AG04450 (cell line): ENCODE results near the gene ORAI2. TPM values are rescaled to one million over a fixed set of nuclear protein-coding genes. Genes with fewer than 3 reads are reported as not detected.

Source experiments
- CTCF ChIA-PET: fragments of 300-600, 350-600 bp; formaldehyde crosslinking; extraction: SDS; loops from one replicate; lab custom pipeline; 2022; ENCODE audit warnings: antibody characterized with exemption, inconsistent platforms; lab: Charles Lee
- POLR2A ChIA-PET: fragments of 350-600 bp; formaldehyde crosslinking; extraction: SDS; loops from one replicate; lab custom pipeline; 2021; ENCODE audit warnings: antibody characterized with exemption, inconsistent platforms; lab: Yijun Ruan, JAX
- DNase-seq: peaks from one replicate; pipeline ENCODE4 v3.0.0-alpha.2; 2011; ENCODE audit warnings: low read depth, low spot score
- H3K27ac ChIP-seq: one replicate; pipeline ENCODE4 v1.5.1; 2012; ENCODE audit warnings: low read depth, low read length, control low read depth
- H3K27me3 ChIP-seq: one replicate; pipeline ENCODE4 v1.6.0; 2012; ENCODE audit warnings: low read length; ENCODE audit not compliant: control insufficient read depth, insufficient read depth
- H3K4me3 ChIP-seq: 2 replicates; pipeline ENCODE4 v1.5.1; 2011; ENCODE audit warnings: mild to moderate bottlenecking, low read depth, low read length, control low read depth
- H3K9me3 ChIP-seq: 2 replicates; pipeline ENCODE4 v1.5.1; 2012; ENCODE audit warnings: low read length; ENCODE audit not compliant: control insufficient read depth, insufficient read depth
- CTCF ChIP-seq: IDR thresholded peaks from 2 replicates; pipeline ENCODE4 v1.5.1; 2011; ENCODE audit warnings: low read depth, low read length, control low read depth, inconsistent platforms
- polyA plus RNA-seq: library from polyadenylated mRNA; depleted of rRNA; stranded (reverse); fragments of >200 nt; gene quantifications from 2 replicates; pipeline ENCODE4 v1.2.3, GENCODE V29; 2011

Gene ORAI2
- polyA plus RNA-seq, 1 experiment = 27.8 TPM

GRCh38 chr7:102464577-102465280 is 31.4 kb downstream of the ORAI2 start, which contains the start of the genes ALKBH4 and LRWD1:
TSS of gene ALKBH4 (minus strand) at chr7:102464863. CDS start at chr7:102464836, 27 bp downstream.
TSS of gene LRWD1 (plus strand) at chr7:102464984. CDS start at chr7:102465081, 97 bp downstream.
- Histone ChIP-seq H3K9me3 (no peaks in the 10 kb centered on the region; the same call in 1 of the 2 replicates), H3K4me3 (peak within 1 kb of the TSS; percentile 98), H3K27ac (peak within 1 kb of the TSS; percentile 1), H3K27me3 (no peaks in the 10 kb centered on the region)
- TF ChIP-seq CTCF = no peak
- CTCF ChIA-PET = interaction anchor here (0.7 kb wide), 1 partner anchor 8 kb away, joined by 4 read pairs; no protein-coding TSS in a partner anchor
- POLR2A ChIA-PET = interaction anchor here (0.6 kb wide), 1 partner anchor 55 kb away, joined by 5 read pairs; no protein-coding TSS in a partner anchor
- DNase-seq = peak; percentile 67

- CTCF ChIA-PET = interaction anchor here (0.6 to 1.9 kb wide), 5 partner anchors 32 to 601 kb away, joined by 3 to 13 read pairs (median 7); partner anchors contain the start of gene ORAI2
- Histone ChIP-seq H3K27ac (no peak overlapping the region), H3K27me3 (no peaks in the 10 kb centered on the region), H3K9me3 (no peaks in the 10 kb centered on the region; the same call in 1 of the 2 replicates), H3K4me3 (no peak overlapping the region)
- DNase-seq = no peak
- POLR2A ChIA-PET = no interaction called here
- TF ChIP-seq CTCF = no peak
Measured at GRCh38 chr7:102466097-102466496, 32.7 kb downstream of the ORAI2 start.

GRCh38 chr7:102467581-102468477 is 34.5 kb downstream of the ORAI2 start:
- H3K4me3 ChIP-seq = no peak overlapping the region
- CTCF ChIA-PET = interaction anchor here (0.6 to 1.9 kb wide), 4 partner anchors 11 to 474 kb away, joined by 3 to 9 read pairs (median 6); partner anchors contain the start of gene ORAI2
- no peak for TF ChIP-seq CTCF
- POLR2A ChIA-PET = interaction anchor here (0.6 to 0.7 kb wide), 4 partner anchors 11 to 48 kb away, joined by 3 to 5 read pairs (median 4); no protein-coding TSS in a partner anchor
- no peak overlapping the region for H3K27ac ChIP-seq
- no peaks in the 10 kb centered on the region; the same call in 1 of the 2 replicates for H3K9me3 ChIP-seq
- H3K27me3 ChIP-seq = no peaks in the 10 kb centered on the region
- DNase-seq = no peak

GRCh38 chr7:102468478-102469350 is 35.3 kb downstream of the ORAI2 start:
- ChIA-PET POLR2A (no interaction called here), CTCF (no interaction called here)
- no peak overlapping the region for H3K27ac ChIP-seq
- H3K4me3 ChIP-seq = no peak overlapping the region
- DNase-seq = no peak
- no peak for TF ChIP-seq CTCF
- no peaks in the 10 kb centered on the region; the same call in 1 of the 2 replicates for H3K9me3 ChIP-seq
- H3K27me3 ChIP-seq = no peaks in the 10 kb centered on the region
